ENCODE data around the gene WDR4.

DNA sequence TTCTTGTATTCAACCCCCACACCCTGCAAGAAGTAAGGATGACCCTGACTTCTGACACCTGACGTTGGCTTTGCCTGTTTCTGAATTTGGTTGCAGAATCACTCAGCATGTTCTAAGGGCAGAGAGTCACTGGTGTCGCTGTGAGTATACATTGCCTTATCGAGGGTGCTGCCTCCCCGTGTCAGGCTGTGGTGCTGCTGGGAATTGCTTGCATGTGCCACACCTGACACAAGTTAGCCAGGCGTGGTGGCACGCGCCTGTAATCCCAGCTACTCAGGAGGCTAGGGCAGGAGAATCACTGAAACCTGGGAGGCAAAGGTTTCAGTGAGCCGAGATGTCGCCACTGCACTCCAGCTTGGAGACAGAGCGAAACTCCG lies 45.9 kb downstream of the WDR4 start:
- TF ChIP-seq POLR2AphosphoS5 (IDR thresholded peaks at IDR 0.05) (no peak), EP300 (IDR thresholded peaks at IDR 0.05) (no peak), POLR2A (IDR thresholded peaks at IDR 0.05) (no peak)
- TF ChIP-seq, protein P1, sequence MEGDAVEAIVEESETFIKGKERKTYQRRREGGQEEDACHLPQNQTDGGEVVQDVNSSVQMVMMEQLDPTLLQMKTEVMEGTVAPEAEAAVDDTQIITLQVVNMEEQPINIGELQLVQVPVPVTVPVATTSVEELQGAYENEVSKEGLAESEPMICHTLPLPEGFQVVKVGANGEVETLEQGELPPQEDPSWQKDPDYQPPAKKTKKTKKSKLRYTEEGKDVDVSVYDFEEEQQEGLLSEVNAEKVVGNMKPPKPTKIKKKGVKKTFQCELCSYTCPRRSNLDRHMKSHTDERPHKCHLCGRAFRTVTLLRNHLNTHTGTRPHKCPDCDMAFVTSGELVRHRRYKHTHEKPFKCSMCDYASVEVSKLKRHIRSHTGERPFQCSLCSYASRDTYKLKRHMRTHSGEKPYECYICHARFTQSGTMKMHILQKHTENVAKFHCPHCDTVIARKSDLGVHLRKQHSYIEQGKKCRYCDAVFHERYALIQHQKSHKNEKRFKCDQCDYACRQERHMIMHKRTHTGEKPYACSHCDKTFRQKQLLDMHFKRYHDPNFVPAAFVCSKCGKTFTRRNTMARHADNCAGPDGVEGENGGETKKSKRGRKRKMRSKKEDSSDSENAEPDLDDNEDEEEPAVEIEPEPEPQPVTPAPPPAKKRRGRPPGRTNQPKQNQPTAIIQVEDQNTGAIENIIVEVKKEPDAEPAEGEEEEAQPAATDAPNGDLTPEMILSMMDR (IDR thresholded peaks at IDR 0.05) = peak in 2 of 6 experiments; percentile 18 to 22
